ENCODE data around the gene LRATD1. TPM values are rescaled to one million over a fixed set of nuclear protein-coding genes. Genes with fewer than 3 reads are reported as not detected.

Gene LRATD1
- total and polyA plus RNA-seq, 2 donors (not counting 3 experiments of a cell fraction or from before 2014, with no cell fraction given): not detected

DNA sequence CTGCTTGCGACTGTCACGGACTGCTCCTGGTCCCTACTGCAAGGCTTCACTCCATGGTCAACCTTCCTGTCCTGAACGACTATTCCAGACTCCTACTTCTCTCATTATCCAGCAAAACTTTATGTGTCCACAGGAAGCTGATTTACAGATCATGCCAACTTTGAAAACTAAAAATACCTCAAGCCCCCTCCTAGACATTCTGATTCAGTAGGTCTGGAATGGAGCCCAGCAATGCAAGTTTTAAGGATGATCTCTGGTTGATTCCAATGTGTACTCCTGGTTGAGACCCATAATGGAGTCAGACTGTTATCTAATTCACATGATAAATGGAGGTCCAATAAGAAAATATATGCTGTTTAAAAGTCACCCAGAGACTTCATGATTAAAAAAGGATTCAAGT is 13.1 kb upstream of the LRATD1 start:
- Histone ChIP-seq H3K4me2 (ENCODE audit: insufficient read depth, low read length) (no peak overlapping the region), H3K79me2 (ENCODE audit: control insufficient read depth, insufficient read depth, low read length) (no peaks in the 10 kb centered on the region), H4K20me1 (replicated peaks; ENCODE audit: control insufficient read depth, extremely low read depth, insufficient read depth, low read length) (no peaks in the 10 kb centered on the region), H2AFZ (ENCODE audit: low read depth, low read length) (no peak overlapping the region), H3K27ac (ENCODE audit: insufficient read depth, low read depth, low read length) (no peak overlapping the region), H3K27me3 (ENCODE audit: control insufficient read depth in 2 of 2, insufficient read depth in 2 of 2, low read length in 2 of 2) (no peaks in the 10 kb centered on the region), H3K4me3 (replicated peaks in 1 of 3; ENCODE audit: insufficient read depth in 1 of 3, low read depth in 1 of 3, low read length in 3 of 3) (no peak overlapping the region), H3K4me1 (ENCODE audit: control insufficient read depth, extremely low read depth, insufficient read depth, low read length) (no peaks in the 10 kb centered on the region), H3K36me3 (ENCODE audit: control insufficient read depth in 2 of 2, extremely low read depth in 1 of 2, insufficient read depth in 2 of 2, low read length in 2 of 2) (no peaks in the 10 kb centered on the region), H3K9ac (replicated peaks; ENCODE audit: extremely low read depth, insufficient read depth, low read length) (no peak overlapping the region), H3K9me1 (replicated peaks; ENCODE audit: control insufficient read depth, extremely low read depth, insufficient read depth, low read length) (no peaks in the 10 kb centered on the region), H3K9me3 (replicated peaks; ENCODE audit: control insufficient read depth, insufficient read depth, low read length) (peaks cover 2% of the 10 kb centered on the region)
- TF ChIP-seq FOS (IDR thresholded peaks at IDR 0.05; ENCODE audit: borderline replicate concordance, insufficient read depth, low read length) (no peak), POLR2AphosphoS5 (IDR thresholded peaks at IDR 0.05; ENCODE audit: insufficient read depth, low read depth, low read length) (no peak), JUN (IDR thresholded peaks at IDR 0.05; ENCODE audit: borderline replicate concordance, insufficient read depth, insufficient read length, low read depth) (no peak), MYC (IDR thresholded peaks at IDR 0.05; ENCODE audit: low read depth, low read length) (no peak), EZH2 (IDR thresholded peaks at IDR 0.05; ENCODE audit: borderline replicate concordance, low read depth, low read length, severe bottlenecking) (no peak), GATA2 (IDR thresholded peaks at IDR 0.05; ENCODE audit: insufficient read depth, insufficient read length, low read depth, low read length) (no peak), POLR2A (IDR thresholded peaks at IDR 0.05; ENCODE audit: low read depth, low read length) (no peak)
- TF ChIP-seq, protein P1, sequence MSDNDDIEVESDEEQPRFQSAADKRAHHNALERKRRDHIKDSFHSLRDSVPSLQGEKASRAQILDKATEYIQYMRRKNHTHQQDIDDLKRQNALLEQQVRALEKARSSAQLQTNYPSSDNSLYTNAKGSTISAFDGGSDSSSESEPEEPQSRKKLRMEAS (IDR thresholded peaks at IDR 0.05; ENCODE audit: insufficient read depth, insufficient read length): no peak
- TF ChIP-seq, protein P2, sequence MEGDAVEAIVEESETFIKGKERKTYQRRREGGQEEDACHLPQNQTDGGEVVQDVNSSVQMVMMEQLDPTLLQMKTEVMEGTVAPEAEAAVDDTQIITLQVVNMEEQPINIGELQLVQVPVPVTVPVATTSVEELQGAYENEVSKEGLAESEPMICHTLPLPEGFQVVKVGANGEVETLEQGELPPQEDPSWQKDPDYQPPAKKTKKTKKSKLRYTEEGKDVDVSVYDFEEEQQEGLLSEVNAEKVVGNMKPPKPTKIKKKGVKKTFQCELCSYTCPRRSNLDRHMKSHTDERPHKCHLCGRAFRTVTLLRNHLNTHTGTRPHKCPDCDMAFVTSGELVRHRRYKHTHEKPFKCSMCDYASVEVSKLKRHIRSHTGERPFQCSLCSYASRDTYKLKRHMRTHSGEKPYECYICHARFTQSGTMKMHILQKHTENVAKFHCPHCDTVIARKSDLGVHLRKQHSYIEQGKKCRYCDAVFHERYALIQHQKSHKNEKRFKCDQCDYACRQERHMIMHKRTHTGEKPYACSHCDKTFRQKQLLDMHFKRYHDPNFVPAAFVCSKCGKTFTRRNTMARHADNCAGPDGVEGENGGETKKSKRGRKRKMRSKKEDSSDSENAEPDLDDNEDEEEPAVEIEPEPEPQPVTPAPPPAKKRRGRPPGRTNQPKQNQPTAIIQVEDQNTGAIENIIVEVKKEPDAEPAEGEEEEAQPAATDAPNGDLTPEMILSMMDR (IDR thresholded peaks at IDR 0.05; ENCODE audit: extremely low read depth in 1 of 2, insufficient read depth in 1 of 2, low read depth in 1 of 2, low read length in 2 of 2): no peak
- dilution Hi-C loops (cut with MboI; ENCODE audit: extremely low pct_ligation_motif_present, low sequenced_read_pairs) (no loop called here), intact Hi-C loops (cut with micrococcal nuclease) (no loop called here)
- DNase-seq (ENCODE audit: low read depth, low spot score) (no peak), FAIRE-seq (no peak)
- BruUV-seq (replicated peaks): no TSS peak
- CTCF ChIA-PET: no interaction called here
- POLR2A ChIA-PET: no interaction called here

Data from endothelial cell of umbilical vein (primary cell).